ENCODE results near the gene FAM114A2.
"Not testable (repeated sequence)": the region's sequence is repeated elsewhere in the genome, so short reads cannot be mapped to it uniquely, and the experiment has no call there.

FAM114A2 gene

DNA sequence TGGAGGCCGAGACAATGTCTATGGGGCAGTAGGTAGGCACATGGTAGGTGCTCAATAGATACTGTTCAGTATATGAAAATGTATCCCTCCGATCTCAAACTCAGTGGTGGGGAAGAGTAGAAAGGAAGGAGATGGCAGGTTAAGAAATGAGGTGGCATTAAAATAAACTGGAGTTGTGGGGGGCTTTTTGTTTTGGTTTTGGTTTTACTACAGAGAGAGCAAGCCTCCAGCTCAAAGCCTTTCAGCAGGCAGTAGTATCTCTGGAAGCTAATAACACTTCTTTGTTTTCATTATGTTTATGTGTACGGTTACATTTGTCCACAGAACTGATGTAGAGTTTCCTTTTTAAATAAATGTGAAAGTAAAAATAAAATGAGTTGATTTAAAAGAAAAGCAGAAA is 8.6 kb upstream of the FAM114A2 start:
- no peak for DNase-seq (ENCODE audit: low read depth)

DNA sequence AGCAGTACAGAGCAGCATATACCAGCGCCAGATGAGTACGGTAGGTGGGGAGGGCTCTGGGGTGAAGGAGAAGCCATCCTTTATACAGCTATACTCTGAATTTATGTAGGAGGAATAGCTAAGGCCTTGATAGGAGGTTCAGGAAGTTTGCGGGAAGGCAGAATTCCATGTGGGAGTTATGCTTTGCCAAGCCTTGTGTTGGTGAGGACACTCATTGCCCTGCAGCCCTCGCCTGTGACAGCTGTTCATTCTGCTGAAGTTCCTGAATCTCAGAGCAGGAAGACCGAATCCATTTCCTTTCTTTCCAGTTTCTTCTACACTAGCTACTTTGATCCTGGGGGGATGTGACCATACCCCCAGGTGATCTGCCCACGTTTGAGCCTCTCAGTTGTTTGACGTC is 7.8 kb upstream of the FAM114A2 start:
- no peak for DNase-seq (ENCODE audit: low read depth)

DNA sequence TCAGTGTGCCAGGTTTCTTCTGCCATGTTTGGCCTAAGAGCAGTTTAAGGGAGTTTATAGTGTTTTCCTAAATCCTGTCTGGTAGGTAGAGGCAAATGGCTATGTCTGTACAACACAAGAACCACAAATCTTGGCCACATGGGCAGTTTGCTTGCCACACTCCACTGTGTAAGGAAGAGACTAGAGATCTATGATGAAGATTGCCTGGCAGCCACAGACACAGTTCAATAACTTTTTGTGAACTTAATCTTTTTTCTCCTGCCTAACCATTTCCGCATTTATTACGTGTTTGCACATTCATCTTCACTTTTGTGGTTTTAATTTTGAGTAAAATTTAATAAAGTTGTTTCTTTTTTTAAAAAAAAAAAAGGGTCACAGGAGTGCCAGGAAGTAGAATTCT is 5.9 kb upstream of the FAM114A2 start:
- DNase-seq (ENCODE audit: low read depth): no peak

DNA sequence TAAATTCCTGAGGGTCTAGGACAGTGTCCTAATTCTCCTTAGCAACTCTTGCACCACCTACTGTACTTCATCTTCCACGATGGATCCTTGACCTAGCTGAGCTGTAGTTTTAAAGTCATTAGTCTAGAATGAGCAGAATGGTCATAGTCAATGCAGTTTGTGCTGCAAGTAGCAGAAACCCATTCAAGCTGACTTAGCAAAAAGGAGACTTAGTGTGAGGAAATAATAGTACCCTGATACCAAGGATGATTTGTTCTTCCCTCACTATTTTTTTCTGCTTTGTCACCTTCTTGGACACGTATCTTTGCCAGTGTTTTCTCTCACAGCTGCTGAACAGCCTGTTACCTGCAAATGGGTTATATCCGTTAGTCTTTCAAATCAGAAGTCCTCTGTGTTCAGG is 5.4 kb upstream of the FAM114A2 start:
- no peak for DNase-seq (ENCODE audit: low read depth)

DNA sequence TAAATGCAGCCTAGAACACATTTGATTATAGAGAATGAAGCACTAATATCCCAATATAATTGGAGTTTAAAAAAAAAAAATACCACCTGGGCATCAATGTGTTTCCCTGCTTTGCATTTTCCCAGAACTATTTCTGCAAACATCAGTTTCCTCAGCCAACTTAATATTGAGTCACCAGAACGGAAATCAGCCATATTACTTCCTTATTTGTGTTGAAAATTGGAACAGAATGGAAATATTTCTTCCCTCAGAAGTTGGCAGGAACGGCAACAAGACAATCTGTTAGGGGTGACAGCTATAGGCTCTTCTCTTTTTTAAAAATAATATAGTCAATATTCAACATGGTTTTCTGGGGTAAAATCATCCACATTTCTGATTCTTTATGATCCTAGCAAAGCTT is 4.1 kb upstream of the FAM114A2 start:
- no peak for DNase-seq (ENCODE audit: low read depth)

DNA sequence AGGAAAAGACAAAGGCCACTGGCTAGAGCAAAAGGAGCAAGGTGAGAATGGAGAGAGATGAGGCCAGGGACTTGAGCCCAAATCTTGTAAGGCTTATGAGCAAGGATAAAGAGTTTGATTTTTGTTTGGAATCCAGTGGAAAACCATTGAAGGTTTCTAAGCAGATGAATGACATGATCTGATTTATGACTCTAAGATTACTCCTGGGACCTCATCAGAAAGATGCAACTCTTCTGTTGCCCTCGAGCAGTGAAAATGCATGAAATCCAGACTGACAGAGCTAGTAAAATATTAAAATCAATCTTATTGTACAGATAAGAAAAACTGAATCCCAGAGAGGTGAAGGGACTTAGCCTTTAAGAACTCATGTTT is 734 bp upstream of the FAM114A2 start:
- no peak for DNase-seq (ENCODE audit: low read depth)

DNA sequence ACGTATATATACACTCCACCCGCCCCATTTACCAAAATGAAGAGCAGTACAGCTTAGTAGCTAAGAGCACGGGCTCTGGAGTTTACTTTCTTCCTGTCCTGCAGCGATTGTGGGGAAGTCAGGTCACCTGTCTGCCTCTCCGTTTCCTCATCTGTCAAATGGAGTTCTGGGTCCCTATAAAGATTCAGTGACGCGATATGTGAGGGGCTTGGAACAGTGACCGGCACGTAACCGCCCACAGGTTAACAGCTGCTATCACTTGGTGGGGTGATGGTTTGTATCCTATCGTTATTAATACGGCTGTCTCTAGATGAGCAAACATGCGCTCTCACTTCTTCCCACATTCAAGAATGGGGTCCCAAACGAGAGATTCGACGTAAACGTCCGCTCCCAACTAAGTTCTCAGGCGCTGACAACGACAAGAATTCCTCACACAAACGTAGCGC is 426 bp downstream of the FAM114A2 start:
- DNase-seq (ENCODE audit: low read depth): peak; percentile 5

DNA sequence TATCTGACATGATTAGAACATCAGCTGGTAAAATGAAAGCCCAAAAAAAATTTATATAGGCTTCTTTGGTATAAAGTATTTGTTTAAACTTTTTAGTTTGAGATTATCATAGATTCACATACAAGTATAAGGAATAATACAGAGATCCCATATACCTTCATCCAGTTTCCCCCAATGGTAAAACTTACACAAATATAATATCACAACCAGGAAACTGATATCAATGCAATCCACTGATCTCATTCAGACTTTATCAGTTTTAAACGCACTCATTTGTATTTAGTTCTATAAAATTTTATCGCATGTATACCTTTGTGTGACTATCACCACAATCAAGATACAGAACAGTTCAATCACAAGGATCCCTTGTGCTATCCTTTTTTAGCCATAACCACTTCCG is 3.8 kb downstream of the FAM114A2 start:
- DNase-seq (ENCODE audit: low read depth): no peak

DNA sequence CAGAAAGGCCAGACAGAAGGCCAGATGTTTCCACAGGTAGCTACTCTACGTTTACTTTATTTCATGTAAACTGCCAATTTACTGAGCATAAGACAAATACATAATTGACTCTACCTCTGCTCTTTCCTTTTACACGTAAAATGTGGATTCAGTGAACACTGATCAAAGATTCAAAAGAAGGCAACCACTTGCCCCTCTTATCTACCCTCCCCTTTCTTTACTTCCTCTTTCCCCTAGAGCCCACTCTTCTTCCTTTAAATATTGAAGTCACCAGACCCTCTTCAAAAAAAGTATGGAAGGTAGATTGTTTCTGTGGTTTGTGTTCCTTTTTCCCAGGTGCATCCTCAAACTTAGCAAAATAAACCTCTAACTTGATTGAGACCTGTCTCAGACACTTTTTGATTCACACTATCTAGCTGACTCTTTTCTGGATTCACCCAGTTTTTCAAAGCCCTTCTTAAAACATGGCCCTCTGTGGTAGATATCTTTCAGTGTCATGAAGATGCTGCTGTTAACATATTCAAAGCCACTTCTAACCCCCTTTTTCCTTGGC is 6.7 kb downstream of the FAM114A2 start:
- DNase-seq (ENCODE audit: low read depth): no peak

DNA sequence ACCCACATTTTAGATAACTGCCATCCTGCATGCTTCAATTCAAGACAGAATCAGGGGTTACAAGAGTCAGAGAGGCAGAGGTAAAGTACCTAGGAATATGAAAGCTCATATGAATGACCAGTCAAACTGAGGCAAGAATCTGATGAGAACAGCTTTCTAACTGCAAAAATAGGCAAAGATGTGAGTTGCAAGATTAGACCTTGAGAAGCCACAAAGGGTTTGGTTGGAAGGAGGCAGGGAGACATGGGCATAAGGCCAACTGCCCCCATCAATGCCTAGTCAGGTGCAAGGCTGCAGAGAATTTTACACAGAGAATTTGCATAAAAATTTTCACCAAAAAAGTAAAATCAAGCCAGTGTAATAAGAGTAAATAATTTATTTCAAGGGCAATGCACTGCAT is 12.8 kb downstream of the FAM114A2 start:
- DNase-seq (ENCODE audit: low read depth): no peak

DNA sequence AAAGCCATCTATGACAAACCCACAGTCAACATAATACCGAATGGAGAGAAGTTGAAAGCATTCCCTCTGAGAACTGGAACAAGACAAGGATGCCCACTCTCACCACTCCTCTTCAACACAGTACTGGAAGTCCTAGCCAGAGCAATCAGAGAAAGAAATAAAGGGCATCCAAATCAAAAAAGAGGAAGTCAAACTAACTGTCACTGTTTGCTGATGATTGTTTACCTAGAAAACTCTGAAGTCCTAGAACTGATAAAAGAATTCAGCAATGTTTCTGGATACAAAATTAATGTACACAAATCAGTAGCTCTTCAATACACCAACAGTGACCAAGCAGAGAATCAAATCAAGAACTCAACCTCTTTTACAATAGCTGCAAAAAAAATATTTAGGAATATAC is 19.8 kb downstream of the FAM114A2 start:
- not testable (repeated sequence) for DNase-seq (ENCODE audit: low read depth)

DNA sequence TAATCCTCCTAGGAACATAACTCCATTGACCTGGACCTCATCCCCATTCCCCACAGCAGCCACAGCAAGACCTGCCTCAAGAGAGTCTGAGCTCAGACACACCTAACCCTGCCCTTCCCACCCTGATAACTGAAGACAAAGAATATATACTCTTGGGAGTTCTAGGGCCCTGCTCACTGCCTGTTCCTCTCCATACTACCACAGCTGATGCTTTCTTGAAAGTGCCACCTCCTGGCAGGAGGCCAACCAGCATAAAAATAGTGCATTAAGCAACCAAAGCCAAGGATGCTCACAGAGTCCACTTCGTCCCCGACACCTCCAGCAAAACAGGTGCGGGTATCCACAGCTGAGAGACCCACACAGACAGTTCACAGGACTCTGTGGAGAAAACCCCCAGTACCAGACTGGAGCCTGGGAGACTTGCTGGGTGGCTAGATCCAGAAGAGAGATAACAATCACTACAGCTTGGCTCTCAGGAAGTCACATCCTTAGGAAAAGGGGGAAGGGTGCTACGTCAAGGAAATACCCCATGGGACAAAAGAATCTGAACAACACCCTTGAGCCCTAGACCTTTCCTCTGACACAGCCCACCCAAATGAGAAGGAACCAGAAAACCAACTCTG is 23.5 kb downstream of the FAM114A2 start:
- no peak for DNase-seq (ENCODE audit: low read depth)

DNA sequence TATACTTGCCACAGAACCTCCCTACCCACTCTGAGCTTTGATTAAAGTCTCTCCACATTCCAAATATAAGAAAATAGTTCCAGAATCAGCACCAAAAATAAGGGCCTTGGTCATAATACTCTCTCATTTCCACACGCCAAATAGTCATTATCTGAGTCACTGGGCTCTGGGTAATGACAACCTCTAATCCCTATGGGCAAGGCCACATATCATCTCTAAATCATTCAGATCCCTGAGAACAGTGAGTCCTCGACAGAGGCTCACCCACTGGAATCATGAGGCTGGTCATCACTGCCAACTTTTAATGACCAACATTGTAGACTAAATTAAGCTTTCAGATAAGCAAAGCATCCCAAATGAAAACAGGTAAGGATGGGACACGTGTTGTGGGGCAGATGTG is 28.1 kb downstream of the FAM114A2 start:
- no peak for DNase-seq (ENCODE audit: low read depth)

DNA sequence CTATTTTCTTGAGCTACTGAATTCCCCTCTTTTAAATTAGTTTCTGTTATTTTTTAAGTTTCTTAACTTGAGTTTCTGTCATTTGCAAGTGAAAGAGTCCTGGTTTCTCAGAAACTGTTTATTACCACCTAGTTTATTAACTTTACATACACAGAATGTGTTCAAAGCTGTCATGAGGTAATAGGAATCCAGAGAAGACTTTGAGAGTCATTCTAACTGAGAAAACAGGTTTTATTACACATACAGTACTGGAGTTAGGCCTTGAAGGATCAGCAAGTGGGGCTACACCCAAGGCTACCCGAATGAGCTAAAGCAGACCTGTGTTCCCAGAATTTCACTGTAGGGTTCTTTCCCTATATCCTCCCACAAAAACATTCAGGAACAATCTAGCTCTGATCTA is 33.1 kb downstream of the FAM114A2 start:
- no peak for DNase-seq (ENCODE audit: low read depth)

DNA sequence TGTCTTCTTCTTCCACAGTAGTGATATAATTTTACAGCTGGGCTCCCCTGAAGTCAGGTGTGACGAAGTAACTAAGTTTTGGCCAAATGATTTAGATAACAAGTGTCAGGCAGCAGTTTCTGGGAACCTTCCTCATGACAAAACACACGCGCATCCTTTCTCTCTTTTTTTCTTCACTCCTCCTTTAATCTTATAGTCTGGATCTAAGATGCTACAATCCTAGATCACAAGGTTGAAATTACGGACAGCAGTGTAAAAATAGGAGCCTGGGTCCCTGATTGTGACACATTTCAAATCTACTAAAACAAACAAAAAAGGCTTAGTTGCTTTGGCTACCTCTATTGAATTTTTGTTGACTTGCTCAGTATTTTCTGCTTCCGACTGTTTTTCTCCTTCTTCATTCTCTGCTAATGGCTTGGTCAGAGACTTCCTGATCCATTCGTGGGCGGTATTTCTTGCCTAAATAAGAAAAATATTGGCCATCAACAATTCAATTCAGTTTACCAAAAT is 36.1 kb downstream of the FAM114A2 start:
- no peak for DNase-seq (ENCODE audit: low read depth)

DNA sequence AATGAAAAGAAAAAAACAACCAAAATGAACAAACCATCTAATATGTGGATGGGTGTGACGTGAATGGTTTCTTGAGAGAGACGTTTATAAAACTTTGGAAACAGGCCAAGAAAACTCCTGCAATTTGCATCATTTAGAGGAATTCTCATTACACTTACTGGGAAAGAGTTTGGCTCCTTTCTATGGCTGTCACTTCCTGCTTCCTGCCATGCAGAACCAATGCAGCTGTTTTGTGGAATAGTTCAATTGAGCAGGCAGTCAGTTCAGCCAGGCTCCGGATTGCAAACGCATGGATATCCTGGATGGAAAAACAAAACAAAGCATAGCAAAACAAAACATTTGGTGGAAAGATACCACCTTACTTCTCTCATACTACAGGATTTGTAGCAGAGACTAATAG is 36.6 kb downstream of the FAM114A2 start:
- DNase-seq (ENCODE audit: low read depth): no peak

DNA sequence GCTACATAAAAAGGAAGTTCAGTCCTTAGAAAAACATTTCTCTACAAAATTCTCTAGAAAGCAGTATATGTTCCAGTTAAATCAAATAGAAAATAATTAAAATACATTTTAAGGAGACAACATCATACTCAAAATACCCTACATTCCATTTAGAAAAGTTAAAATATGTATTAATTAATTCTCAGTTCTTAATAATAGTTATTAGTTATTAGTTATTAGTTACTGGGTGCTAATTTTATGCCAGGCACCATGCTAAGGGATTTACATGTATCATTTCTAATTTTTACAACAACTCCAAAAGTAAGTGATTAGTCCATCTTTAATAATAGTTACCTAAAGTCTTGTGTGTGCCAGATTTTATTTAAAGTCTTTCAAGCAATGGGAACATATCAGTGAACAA is 38.0 kb downstream of the FAM114A2 start:
- no peak for DNase-seq (ENCODE audit: low read depth)

DNA sequence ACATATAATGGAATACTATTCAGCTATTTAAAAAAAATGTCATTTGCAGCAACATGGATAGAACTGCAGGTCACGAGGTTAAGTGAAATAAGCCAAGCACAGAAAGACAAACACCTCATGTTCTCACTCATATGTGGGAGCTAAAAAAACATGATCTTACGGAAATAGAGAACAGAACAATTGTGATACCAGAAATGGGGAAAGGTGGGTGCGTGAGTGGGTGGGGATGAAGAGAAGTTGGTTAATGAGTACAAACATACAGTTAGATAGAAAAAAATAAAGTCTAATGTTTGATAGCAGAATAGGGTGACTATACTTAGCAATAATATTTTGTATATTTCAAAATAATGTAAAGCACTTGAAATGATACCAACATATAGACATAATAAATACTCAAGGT is 38.7 kb downstream of the FAM114A2 start:
- no peak for DNase-seq (ENCODE audit: low read depth)

DNA sequence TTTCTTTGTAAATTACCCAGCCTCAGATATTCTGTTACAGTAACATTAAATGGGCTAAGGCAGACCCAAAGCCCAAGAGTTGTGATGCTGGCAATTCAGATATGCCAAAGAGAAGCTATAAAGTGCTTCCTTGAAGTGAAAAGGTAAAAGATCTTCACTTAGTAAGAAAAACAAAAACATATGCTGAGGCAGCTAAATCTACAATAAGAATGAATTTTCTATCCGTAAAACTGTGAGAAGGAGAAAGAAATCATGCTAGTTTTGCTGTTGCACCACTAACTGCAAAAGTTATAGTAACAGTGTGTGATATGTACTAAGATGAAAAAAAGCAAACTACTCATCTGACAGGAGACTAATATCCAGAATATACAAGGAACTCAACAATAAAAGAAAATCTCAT is 39.9 kb downstream of the FAM114A2 start:
- DNase-seq (ENCODE audit: low read depth): no peak

DNA sequence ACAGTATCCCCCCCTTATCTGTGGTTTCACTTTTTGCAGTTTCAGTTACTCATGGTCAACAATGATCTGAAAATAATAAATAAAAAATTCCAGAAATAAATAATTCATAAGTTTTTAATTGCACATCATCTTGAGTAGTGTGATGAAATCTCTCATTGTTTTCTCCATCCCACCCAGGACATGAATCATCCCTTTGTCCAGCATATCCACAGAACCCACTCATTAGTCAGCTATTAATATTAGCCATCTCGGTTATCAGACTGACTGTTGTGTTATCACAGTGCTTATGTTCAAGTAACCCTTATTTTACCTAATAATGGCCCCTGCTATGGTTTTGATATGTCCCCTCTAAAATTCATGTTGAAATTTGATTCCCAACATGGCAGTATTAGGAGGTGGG is 40.7 kb downstream of the FAM114A2 start:
- no peak for DNase-seq (ENCODE audit: low read depth)

DNA sequence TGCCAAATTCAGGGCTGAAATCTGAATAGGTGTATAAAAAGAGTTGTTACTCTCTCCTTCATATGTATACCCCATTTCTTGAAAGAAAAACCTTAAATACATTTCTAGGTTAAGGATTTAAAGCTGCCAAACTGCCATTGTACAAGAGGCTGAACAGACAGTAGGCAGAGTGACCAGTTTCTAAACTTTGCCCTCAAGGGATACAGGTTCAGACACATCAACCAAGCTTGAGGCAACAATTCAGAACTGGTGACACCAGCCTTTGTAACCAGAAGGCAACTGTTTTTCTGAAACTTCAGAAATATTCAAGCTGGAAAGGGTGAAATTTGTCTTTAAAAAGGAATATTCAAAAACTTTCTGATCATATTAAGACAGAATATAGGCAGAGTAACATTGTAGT is 47.5 kb downstream of the FAM114A2 start:
- no peak for DNase-seq (ENCODE audit: low read depth)

DNA sequence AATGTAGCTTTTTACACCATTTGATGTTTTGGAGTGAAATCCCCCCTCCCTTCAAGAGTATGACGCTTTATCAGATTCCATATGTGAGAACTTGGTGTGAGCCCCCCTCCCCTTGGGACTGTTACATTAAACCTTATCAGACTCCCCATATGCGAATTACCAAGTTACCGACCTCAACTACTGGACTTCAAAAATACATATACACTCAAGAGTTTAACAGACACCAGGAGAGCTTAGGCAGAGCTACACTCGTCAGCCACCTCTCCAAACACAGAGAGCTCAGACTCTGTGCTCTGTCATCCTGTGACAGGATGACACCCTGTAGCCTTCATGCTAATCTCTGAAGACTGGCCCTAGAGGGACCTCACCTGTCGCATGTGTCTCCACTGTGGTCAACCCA is 50.2 kb downstream of the FAM114A2 start:
- no peak for DNase-seq (ENCODE audit: low read depth)

DNA sequence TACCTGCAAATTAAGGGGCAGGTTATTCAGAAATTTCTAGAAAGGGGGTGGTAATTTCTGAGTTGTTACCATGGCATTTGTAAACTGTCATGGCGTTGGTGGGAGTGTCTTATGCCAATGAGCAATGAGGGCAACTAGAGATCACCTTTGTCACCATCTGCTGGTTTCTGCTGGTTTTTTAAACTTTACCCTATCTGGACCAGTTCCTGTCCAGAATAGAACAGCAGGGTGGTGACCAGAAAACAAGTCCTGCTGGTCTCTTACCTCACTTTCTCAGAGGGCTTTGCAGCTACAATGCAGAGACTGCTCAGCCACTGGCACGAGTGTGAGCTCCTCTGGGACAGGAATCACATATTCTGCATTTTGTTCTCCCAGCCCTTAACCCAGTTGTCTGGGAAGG is 51.4 kb downstream of the FAM114A2 start:
- no peak for DNase-seq (ENCODE audit: low read depth)

DNA sequence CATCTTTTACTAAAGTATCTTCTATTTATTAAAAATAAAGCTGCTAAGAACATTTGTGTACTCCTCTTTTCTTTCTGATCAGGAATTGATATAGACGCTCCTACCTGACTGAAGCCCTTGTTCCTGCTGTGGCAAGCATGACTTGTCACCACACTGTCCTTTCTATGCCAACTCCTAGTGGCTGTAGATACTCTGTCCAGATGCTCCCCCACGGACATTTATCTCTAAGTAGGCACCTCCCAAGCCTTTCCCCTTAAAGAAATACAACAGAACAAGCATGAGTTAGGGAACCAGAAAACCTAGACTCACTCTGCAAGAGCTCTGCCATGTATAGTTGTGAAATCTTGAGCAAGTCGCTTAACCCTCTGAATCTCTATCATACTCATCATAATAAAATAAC is 53.2 kb downstream of the FAM114A2 start:
- no peak for DNase-seq (ENCODE audit: low read depth)

Measured in GM04504 (cell line).